ENCODE results near the gene MGAT4D.
A peak's percentile ranks its signal among the peaks of the same experiment; 100 is the strongest.
"Not testable (repeated sequence)": the region's sequence is repeated elsewhere in the genome, so short reads cannot be mapped to it uniquely, and the experiment has no call there.

MGAT4D gene

GRCh38 chr4:140497747-140498636 lies at the start of gene MGAT4D:
Gene MGAT4D (minus strand): TSS chr4:140498293. CDS start chr4:140498222, 71 bp downstream.
- Histone ChIP-seq H3K36me3 (ENCODE audit: control insufficient read depth in 2 of 2, insufficient read depth in 2 of 2, low read length in 2 of 2) (no peaks in the 10 kb centered on the region), H3K27me3 (ENCODE audit: control insufficient read depth in 2 of 2, insufficient read depth in 2 of 2, low read length in 2 of 2) (peaks cover 23 to 26% of the 10 kb centered on the region in 2 donors), H3K27ac (ENCODE audit: low read depth in 2 of 2, low read length in 2 of 2) (no peak within 1 kb of the TSS), H3K9ac (ENCODE audit: low read depth in 1 of 2, low read length in 2 of 2) (no peak within 1 kb of the TSS), H3K4me3 (ENCODE audit: low read length in 2 of 2) (peak within 1 kb of the TSS; percentile 20 to 57), H3K4me1 (ENCODE audit: control insufficient read depth in 2 of 2, insufficient read depth in 2 of 2, low read length in 2 of 2) (no peaks in the 10 kb centered on the region), H3K9me3 (ENCODE audit: control insufficient read depth in 2 of 2, low read length in 2 of 2) (no peaks in the 10 kb centered on the region)

GRCh38 chr4:140533951-140534480 lies 35.9 kb upstream of the MGAT4D start:
- Histone ChIP-seq H3K27me3 (ENCODE audit: control insufficient read depth in 2 of 2, insufficient read depth in 2 of 2, low read length in 2 of 2) (no peaks in the 10 kb centered on the region), H3K9me3 (ENCODE audit: control insufficient read depth in 2 of 2, low read length in 2 of 2) (no peaks in the 10 kb centered on the region), H3K27ac (ENCODE audit: low read depth in 2 of 2, low read length in 2 of 2) (no peak overlapping the region), H3K4me1 (ENCODE audit: control insufficient read depth in 2 of 2, insufficient read depth in 2 of 2, low read length in 2 of 2) (no peaks in the 10 kb centered on the region), H3K9ac (ENCODE audit: low read depth in 1 of 2, low read length in 2 of 2) (no peak overlapping the region), H3K4me3 (ENCODE audit: low read length in 2 of 2) (no peak overlapping the region), H3K36me3 (ENCODE audit: control insufficient read depth in 2 of 2, insufficient read depth in 2 of 2, low read length in 2 of 2) (peaks cover 5 to 12% of the 10 kb centered on the region in 2 donors)

GRCh38 chr4:140529434-140529833 lies 31.3 kb upstream of the MGAT4D start:
- H3K9ac ChIP-seq (ENCODE audit: low read depth in 1 of 2, low read length in 2 of 2) = no peak overlapping the region
- H3K27ac ChIP-seq (ENCODE audit: low read depth in 2 of 2, low read length in 2 of 2) = no peak overlapping the region
- H3K9me3 ChIP-seq (ENCODE audit: control insufficient read depth in 2 of 2, low read length in 2 of 2) = no peaks in the 10 kb centered on the region
- peaks cover 5 to 6% of the 10 kb centered on the region in 2 donors for H3K4me1 ChIP-seq (ENCODE audit: control insufficient read depth in 2 of 2, insufficient read depth in 2 of 2, low read length in 2 of 2)
- peaks cover 0 to 7% of the 10 kb centered on the region in 2 donors for H3K36me3 ChIP-seq (ENCODE audit: control insufficient read depth in 2 of 2, insufficient read depth in 2 of 2, low read length in 2 of 2)
- H3K4me3 ChIP-seq (ENCODE audit: low read length in 2 of 2) = no peak overlapping the region
- no peaks in the 10 kb centered on the region for H3K27me3 ChIP-seq (ENCODE audit: control insufficient read depth in 2 of 2, insufficient read depth in 2 of 2, low read length in 2 of 2)

- peak within 1 kb of the TSS; percentile 90 to 94 for H3K4me3 ChIP-seq (ENCODE audit: low read length in 2 of 2)
- H3K27ac ChIP-seq (ENCODE audit: low read depth in 2 of 2, low read length in 2 of 2) = peak within 1 kb of the TSS; percentile 78 to 84
- peak within 1 kb of the TSS; percentile 82 to 91 for H3K9ac ChIP-seq (ENCODE audit: low read depth in 1 of 2, low read length in 2 of 2)
- peaks cover 0 to 7% of the 10 kb centered on the region in 2 donors for H3K36me3 ChIP-seq (ENCODE audit: control insufficient read depth in 2 of 2, insufficient read depth in 2 of 2, low read length in 2 of 2)
- no peaks in the 10 kb centered on the region for H3K27me3 ChIP-seq (ENCODE audit: control insufficient read depth in 2 of 2, insufficient read depth in 2 of 2, low read length in 2 of 2)
- no peaks in the 10 kb centered on the region for H3K9me3 ChIP-seq (ENCODE audit: control insufficient read depth in 2 of 2, low read length in 2 of 2)
- H3K4me1 ChIP-seq (ENCODE audit: control insufficient read depth in 2 of 2, insufficient read depth in 2 of 2, low read length in 2 of 2) = peaks cover 7 to 8% of the 10 kb centered on the region in 2 donors
These were observed 26.0 kb upstream of the MGAT4D start, which contains the start of gene ELMOD2 for GRCh38 chr4:140523857-140524742. Gene ELMOD2 (plus strand): TSS chr4:140524168. CDS start chr4:140525429, 1,261 bp downstream.

GRCh38 chr4:140523370-140523856 lies 25.3 kb upstream of the MGAT4D start:
- Histone ChIP-seq H3K36me3 (ENCODE audit: control insufficient read depth in 2 of 2, insufficient read depth in 2 of 2, low read length in 2 of 2) (peaks cover 0 to 7% of the 10 kb centered on the region in 2 donors), H3K4me3 (ENCODE audit: low read length in 2 of 2) (peak overlapping the region; percentile 90 to 94)

GRCh38 chr4:140515423-140515822 lies 17.3 kb upstream of the MGAT4D start:
- H3K9ac ChIP-seq (ENCODE audit: low read depth in 1 of 2, low read length in 2 of 2) = no peak overlapping the region
- H3K27ac ChIP-seq (ENCODE audit: low read depth in 2 of 2, low read length in 2 of 2) = no peak overlapping the region
- H3K36me3 ChIP-seq (ENCODE audit: control insufficient read depth in 2 of 2, insufficient read depth in 2 of 2, low read length in 2 of 2) = no peaks in the 10 kb centered on the region
- H3K4me1 ChIP-seq (ENCODE audit: control insufficient read depth in 2 of 2, insufficient read depth in 2 of 2, low read length in 2 of 2) = no peaks in the 10 kb centered on the region
- H3K9me3 ChIP-seq (ENCODE audit: control insufficient read depth in 2 of 2, low read length in 2 of 2) = no peaks in the 10 kb centered on the region
- peaks cover 0 to 3% of the 10 kb centered on the region in 2 donors for H3K27me3 ChIP-seq (ENCODE audit: control insufficient read depth in 2 of 2, insufficient read depth in 2 of 2, low read length in 2 of 2)
- H3K4me3 ChIP-seq (ENCODE audit: low read length in 2 of 2) = no peak overlapping the region

More at GRCh38 chr4:140523370-140523856, 25.3 kb upstream of the MGAT4D start:
- no peaks in the 10 kb centered on the region for H3K27me3 ChIP-seq (ENCODE audit: control insufficient read depth in 2 of 2, insufficient read depth in 2 of 2, low read length in 2 of 2)
- H3K9me3 ChIP-seq (ENCODE audit: control insufficient read depth in 2 of 2, low read length in 2 of 2) = no peaks in the 10 kb centered on the region
- H3K4me1 ChIP-seq (ENCODE audit: control insufficient read depth in 2 of 2, insufficient read depth in 2 of 2, low read length in 2 of 2) = peaks cover 7 to 8% of the 10 kb centered on the region in 2 donors
- H3K27ac ChIP-seq (ENCODE audit: low read depth in 2 of 2, low read length in 2 of 2) = no peak overlapping the region
- H3K9ac ChIP-seq (ENCODE audit: low read depth in 1 of 2, low read length in 2 of 2) = peak overlapping the region in 1 of 2 donors; percentile 91

GRCh38 chr4:140513765-140514164 lies 15.7 kb upstream of the MGAT4D start:
- H3K36me3 ChIP-seq (ENCODE audit: control insufficient read depth in 2 of 2, insufficient read depth in 2 of 2, low read length in 2 of 2); H3K4me3 ChIP-seq (ENCODE audit: low read length in 2 of 2); H3K9me3 ChIP-seq (ENCODE audit: control insufficient read depth in 2 of 2, low read length in 2 of 2); H3K27ac ChIP-seq (ENCODE audit: low read depth in 2 of 2, low read length in 2 of 2); H3K9ac ChIP-seq (ENCODE audit: low read depth in 1 of 2, low read length in 2 of 2); H3K4me1 ChIP-seq (ENCODE audit: control insufficient read depth in 2 of 2, insufficient read depth in 2 of 2, low read length in 2 of 2); H3K27me3 ChIP-seq (ENCODE audit: control insufficient read depth in 2 of 2, insufficient read depth in 2 of 2, low read length in 2 of 2): not testable (repeated sequence)

- Histone ChIP-seq H3K27me3 (ENCODE audit: control insufficient read depth in 2 of 2, insufficient read depth in 2 of 2, low read length in 2 of 2) (peaks cover 10 to 11% of the 10 kb centered on the region in 2 donors), H3K27ac (ENCODE audit: low read depth in 2 of 2, low read length in 2 of 2) (no peak overlapping the region), H3K36me3 (ENCODE audit: control insufficient read depth in 2 of 2, insufficient read depth in 2 of 2, low read length in 2 of 2) (no peaks in the 10 kb centered on the region), H3K9me3 (ENCODE audit: control insufficient read depth in 2 of 2, low read length in 2 of 2) (no peaks in the 10 kb centered on the region), H3K4me3 (ENCODE audit: low read length in 2 of 2) (no peak overlapping the region), H3K9ac (ENCODE audit: low read depth in 1 of 2, low read length in 2 of 2) (no peak overlapping the region), H3K4me1 (ENCODE audit: control insufficient read depth in 2 of 2, insufficient read depth in 2 of 2, low read length in 2 of 2) (no peaks in the 10 kb centered on the region)
These were observed 6.2 kb upstream of the MGAT4D start for GRCh38 chr4:140504261-140504660.

GRCh38 chr4:140499391-140499790 lies 1.3 kb upstream of the MGAT4D start:
- H3K27ac ChIP-seq (ENCODE audit: low read depth in 2 of 2, low read length in 2 of 2) = no peak overlapping the region
- H3K36me3 ChIP-seq (ENCODE audit: control insufficient read depth in 2 of 2, insufficient read depth in 2 of 2, low read length in 2 of 2) = no peaks in the 10 kb centered on the region
- H3K4me1 ChIP-seq (ENCODE audit: control insufficient read depth in 2 of 2, insufficient read depth in 2 of 2, low read length in 2 of 2) = no peaks in the 10 kb centered on the region
- peaks cover 23 to 26% of the 10 kb centered on the region in 2 donors for H3K27me3 ChIP-seq (ENCODE audit: control insufficient read depth in 2 of 2, insufficient read depth in 2 of 2, low read length in 2 of 2)
- H3K9ac ChIP-seq (ENCODE audit: low read depth in 1 of 2, low read length in 2 of 2) = no peak overlapping the region
- H3K4me3 ChIP-seq (ENCODE audit: low read length in 2 of 2) = no peak overlapping the region
- no peaks in the 10 kb centered on the region for H3K9me3 ChIP-seq (ENCODE audit: control insufficient read depth in 2 of 2, low read length in 2 of 2)
